ENCODE results near the gene HMGN3. TPM values are rescaled to one million over a fixed set of nuclear protein-coding genes. Genes with fewer than 3 reads are reported as not detected.

HMGN3 gene
- total RNA-seq, 2 experiments from 2014 or later = 97.5 to 105 TPM

DNA sequence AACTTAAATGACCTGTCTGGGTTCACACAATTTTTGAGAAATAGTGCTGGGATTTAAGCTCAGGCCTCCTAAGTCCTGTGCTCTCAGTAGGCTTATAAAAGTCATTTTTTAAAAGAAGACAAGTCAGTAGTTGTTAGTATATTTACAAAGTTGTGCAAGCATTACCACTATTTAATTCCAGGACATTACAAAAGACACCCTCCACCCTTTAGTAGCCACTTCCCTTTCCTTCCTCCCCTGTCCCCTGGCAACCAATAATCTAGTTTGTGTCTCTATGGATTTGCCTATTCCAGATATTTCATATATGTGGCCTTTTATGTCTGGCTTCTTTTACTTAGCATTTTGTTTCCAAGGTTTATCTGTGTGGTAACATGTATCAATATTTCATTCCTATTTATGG, 37.6 kb downstream of the HMGN3 start:
- H3K9me3 ChIP-seq (ENCODE audit: low read length) = no peaks in the 10 kb centered on the region
- H3K79me2 ChIP-seq (ENCODE audit: insufficient read depth, low read depth, low read length) = no peaks in the 10 kb centered on the region
- H2AFZ ChIP-seq (ENCODE audit: low read length) = no peak overlapping the region
- BruUV-seq (replicated peaks) = no TSS peak
- no peaks in the 10 kb centered on the region for H3K4me1 ChIP-seq (ENCODE audit: insufficient read depth, low read length, poor library complexity, severe bottlenecking)
- ChIA-PET CTCF (ENCODE audit: unreplicated experiment) (no interaction called here), POLR2A (interaction anchor here (1.0 kb wide), 1 partner anchor 10 kb away, joined by 3 read pairs; no protein-coding TSS in a partner anchor)
- TF ChIP-seq EZH2phosphoT487 (IDR thresholded peaks at IDR 0.05; ENCODE audit: borderline replicate concordance, low read depth, low read length) (no peak), CTCF (conservative IDR thresholded peaks at IDR 0.05; ENCODE audit: low read length) (no peak)
- H3K4me2 ChIP-seq (ENCODE audit: low read length) = no peak overlapping the region
- DNase-seq (ENCODE audit: low spot score) = no peak
- no peak overlapping the region for H3K27ac ChIP-seq (ENCODE audit: low read depth, low read length, poor library complexity, severe bottlenecking)
- no peak overlapping the region for H3K4me3 ChIP-seq (ENCODE audit: low read depth, low read length, poor library complexity, severe bottlenecking)
- no peaks in the 10 kb centered on the region for H3K36me3 ChIP-seq (ENCODE audit: insufficient read depth, low read length)
- no peaks in the 10 kb centered on the region for H3K9me2 ChIP-seq (ENCODE audit: insufficient read depth, low read length)
- intact Hi-C loops (cut with micrococcal nuclease; ENCODE audit: unreplicated experiment) = no loop called here
- no peaks in the 10 kb centered on the region for H4K20me1 ChIP-seq (ENCODE audit: insufficient read depth, low read length)

DNA sequence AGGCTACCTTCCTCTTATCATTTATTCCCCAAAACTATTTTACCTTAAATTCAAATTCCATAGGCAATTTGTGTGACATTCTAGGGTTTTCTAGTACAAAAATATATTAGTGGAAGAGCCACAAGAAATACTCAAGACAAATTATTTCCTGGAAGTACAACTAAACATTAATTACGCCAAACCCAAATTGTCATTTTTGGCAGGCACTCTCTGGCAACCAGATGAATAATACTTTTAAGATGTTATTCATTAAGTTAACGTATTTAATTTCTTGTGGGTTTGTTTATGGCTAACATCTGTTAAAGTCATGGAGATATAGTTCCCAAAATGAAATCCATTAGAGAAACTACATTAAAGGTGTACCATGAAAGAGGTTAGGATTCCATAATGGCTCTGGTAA, 40.5 kb downstream of the HMGN3 start:
- no peaks in the 10 kb centered on the region for H4K20me1 ChIP-seq (ENCODE audit: insufficient read depth, low read length)
- H2AFZ ChIP-seq (ENCODE audit: low read length) = no peak overlapping the region
- POLR2A ChIA-PET = no interaction called here
- no peaks in the 10 kb centered on the region for H3K79me2 ChIP-seq (ENCODE audit: insufficient read depth, low read depth, low read length)
- no peaks in the 10 kb centered on the region for H3K9me2 ChIP-seq (ENCODE audit: insufficient read depth, low read length)
- no peak for DNase-seq (ENCODE audit: low spot score)
- CTCF ChIA-PET (ENCODE audit: unreplicated experiment) = no interaction called here
- BruUV-seq (replicated peaks) = no TSS peak
- no peak overlapping the region for H3K4me3 ChIP-seq (ENCODE audit: low read depth, low read length, poor library complexity, severe bottlenecking)
- no peaks in the 10 kb centered on the region for H3K36me3 ChIP-seq (ENCODE audit: insufficient read depth, low read length)
- H3K4me2 ChIP-seq (ENCODE audit: low read length) = no peak overlapping the region
- no peaks in the 10 kb centered on the region for H3K9me3 ChIP-seq (ENCODE audit: low read length)
- intact Hi-C loops (cut with micrococcal nuclease; ENCODE audit: unreplicated experiment) = no loop called here
- TF ChIP-seq CTCF (conservative IDR thresholded peaks at IDR 0.05; ENCODE audit: low read length) = no peak
- no peak for TF ChIP-seq EZH2phosphoT487 (IDR thresholded peaks at IDR 0.05; ENCODE audit: borderline replicate concordance, low read depth, low read length)
- no peaks in the 10 kb centered on the region for H3K4me1 ChIP-seq (ENCODE audit: insufficient read depth, low read length, poor library complexity, severe bottlenecking)
- H3K27ac ChIP-seq (ENCODE audit: low read depth, low read length, poor library complexity, severe bottlenecking) = no peak overlapping the region

GRCh38 chr6:79189760-79190350, 44.6 kb downstream of the HMGN3 start:
- Histone ChIP-seq H3K4me3 (ENCODE audit: low read depth, low read length, poor library complexity, severe bottlenecking) (no peak overlapping the region), H3K4me1 (ENCODE audit: insufficient read depth, low read length, poor library complexity, severe bottlenecking) (no peaks in the 10 kb centered on the region), H3K79me2 (ENCODE audit: insufficient read depth, low read depth, low read length) (no peaks in the 10 kb centered on the region), H3K36me3 (ENCODE audit: insufficient read depth, low read length) (no peaks in the 10 kb centered on the region), H3K9me3 (ENCODE audit: low read length) (no peaks in the 10 kb centered on the region), H3K27ac (ENCODE audit: low read depth, low read length, poor library complexity, severe bottlenecking) (no peak overlapping the region), H3K9me2 (ENCODE audit: insufficient read depth, low read length) (no peaks in the 10 kb centered on the region), H3K4me2 (ENCODE audit: low read length) (no peak overlapping the region), H2AFZ (ENCODE audit: low read length) (no peak overlapping the region), H4K20me1 (ENCODE audit: insufficient read depth, low read length) (no peaks in the 10 kb centered on the region)
- ChIA-PET POLR2A (interaction anchor here (0.7 kb wide), 2 partner anchors 169 to 1410 kb away, joined by 3 read pairs; no protein-coding TSS in a partner anchor), CTCF (ENCODE audit: unreplicated experiment) (no interaction called here)
- no TSS peak for BruUV-seq (replicated peaks)
- DNase-seq (ENCODE audit: low spot score) = no peak
- TF ChIP-seq EZH2phosphoT487 (IDR thresholded peaks at IDR 0.05; ENCODE audit: borderline replicate concordance, low read depth, low read length) = no peak
- intact Hi-C loops (cut with micrococcal nuclease; ENCODE audit: unreplicated experiment) = no loop called here

Measured in OCI-LY7 (cell line).